ENCODE data around the gene TP73. TPM values are rescaled to one million over a fixed set of nuclear protein-coding genes. Genes with fewer than 3 reads are reported as not detected.

The TP73 gene
- total and polyA plus RNA-seq, 8 donors = 0.11 to 0.51 (median 0.28) TPM

GRCh38 chr1:3633344-3634058, 18.8 kb upstream of the TP73 start:
- Histone ChIP-seq H3K27ac (no peak overlapping the region), H3K9me3 (no peaks in the 10 kb centered on the region), H3K36me3 (peaks cover 0 to 41% (median 9%) of the 10 kb centered on the region in 3 donors), H3K4me1 (no peaks in the 10 kb centered on the region), H3K4me3 (no peak overlapping the region), H3K27me3 (no peaks in the 10 kb centered on the region)
- no peak for ATAC-seq
- intact Hi-C loops (cut with DNase I) = loop anchor here in 1 of 3 donors (10.0 kb wide), 1 partner anchor 139 kb away; no protein-coding TSS in a partner anchor
- no peak for TF ChIP-seq CTCF (IDR thresholded peaks at IDR 0.05)
- DNase-seq = peak in 1 of 6 donors; percentile 24
- FAIRE-seq = no peak
- WGBS, 2 donors = 92 to 94% methylated on average over 28 of the region's 28 CpGs

- no peak for ATAC-seq
- Histone ChIP-seq H3K27me3 (no peaks in the 10 kb centered on the region), H3K4me1 (no peaks in the 10 kb centered on the region), H3K4me3 (no peak overlapping the region), H3K27ac (no peak overlapping the region), H3K36me3 (peaks cover 0 to 35% (median 9%) of the 10 kb centered on the region in 3 donors), H3K9me3 (no peaks in the 10 kb centered on the region)
- intact Hi-C loops (cut with DNase I) = loop anchor here in 1 of 3 donors (10.0 kb wide), 1 partner anchor 139 kb away; no protein-coding TSS in a partner anchor
- no peak for FAIRE-seq
- WGBS, 2 donors = 95% methylated on average over 22 of the region's 22 CpGs
- DNase-seq = no peak
- TF ChIP-seq CTCF (IDR thresholded peaks at IDR 0.05) = no peak
Measured at GRCh38 chr1:3634059-3634800, 18.1 kb upstream of the TP73 start.

GRCh38 chr1:3636080-3636479, 16.2 kb upstream of the TP73 start:
- 94 to 95% methylated on average over 14 of the region's 14 CpGs for WGBS, 2 donors
- TF ChIP-seq CTCF (IDR thresholded peaks at IDR 0.05) = no peak
- DNase-seq = no peak
- Histone ChIP-seq H3K27me3 (no peaks in the 10 kb centered on the region), H3K36me3 (peaks cover 0 to 28% (median 5%) of the 10 kb centered on the region in 3 donors), H3K4me1 (no peaks in the 10 kb centered on the region), H3K9me3 (no peaks in the 10 kb centered on the region), H3K27ac (no peak overlapping the region), H3K4me3 (no peak overlapping the region)
- ATAC-seq = no peak
- FAIRE-seq = no peak
- intact Hi-C loops (cut with DNase I) = loop anchor here in 1 of 3 donors (10.0 kb wide), 1 partner anchor 141 kb away; no protein-coding TSS in a partner anchor

- no peak overlapping the region for H3K4me3 ChIP-seq
- WGBS, 2 donors = 90 to 91% methylated on average over 11 of the region's 11 CpGs
- no peaks in the 10 kb centered on the region for H3K9me3 ChIP-seq
- DNase-seq = no peak
- no peak for TF ChIP-seq CTCF (IDR thresholded peaks at IDR 0.05)
- no peaks in the 10 kb centered on the region for H3K27me3 ChIP-seq
- H3K27ac ChIP-seq = no peak overlapping the region
- ATAC-seq = no peak
- FAIRE-seq = no peak
- H3K4me1 ChIP-seq = no peaks in the 10 kb centered on the region
- intact Hi-C loops (cut with DNase I) = loop anchor here in 1 of 3 donors (10.0 kb wide), 1 partner anchor 142 kb away; no protein-coding TSS in a partner anchor
- peaks cover 0 to 23% (median 5%) of the 10 kb centered on the region in 3 donors for H3K36me3 ChIP-seq
Measured at GRCh38 chr1:3636531-3636930, 15.8 kb upstream of the TP73 start.
